ENCODE measurements around the gene RFFL.
A peak's percentile ranks its signal among the peaks of the same experiment; 100 is the strongest.

RFFL gene

GRCh38 chr17:35088881-35089585 is 25.5 kb upstream of the RFFL start:
- H3K36me3 ChIP-seq (replicated peaks) = no peaks in the 10 kb centered on the region
- H3K27ac ChIP-seq = peak overlapping the region; percentile 69
- in situ Hi-C loops (cut with HindIII; ENCODE audit: low pct_ligation_motif_present, low sequenced_read_pairs) = no loop called here
- DNase-seq = peak; percentile 66
- TF ChIP-seq CTCF (IDR thresholded peaks at IDR 0.05; ENCODE audit: low read depth, low read length, missing control alignments) = peak; percentile 57
- H3K4me3 ChIP-seq (ENCODE audit: low read depth, low read length) = peak overlapping the region; percentile 90
- H3K27me3 ChIP-seq (replicated peaks) = no peaks in the 10 kb centered on the region

GRCh38 chr17:35088356-35088880 is 24.9 kb upstream of the RFFL start:
- Histone ChIP-seq H3K4me3 (ENCODE audit: low read depth, low read length) (peak overlapping the region; percentile 90), H3K27ac (peak overlapping the region; percentile 69), H3K27me3 (replicated peaks) (no peaks in the 10 kb centered on the region), H3K36me3 (replicated peaks) (no peaks in the 10 kb centered on the region)
- peak; percentile 14 for TF ChIP-seq CTCF (IDR thresholded peaks at IDR 0.05; ENCODE audit: low read depth, low read length, missing control alignments)
- peak; percentile 34 for DNase-seq
- in situ Hi-C loops (cut with HindIII; ENCODE audit: low pct_ligation_motif_present, low sequenced_read_pairs) = no loop called here

GRCh38 chr17:35087731-35088355 is 24.3 kb upstream of the RFFL start:
- in situ Hi-C loops (cut with HindIII; ENCODE audit: low pct_ligation_motif_present, low sequenced_read_pairs) = no loop called here
- DNase-seq = peak; percentile 25
- H3K27ac ChIP-seq = peak overlapping the region; percentile 69

GRCh38 chr17:35086931-35087573 is 23.5 kb upstream of the RFFL start:
- H3K27ac ChIP-seq = no peak overlapping the region
- H3K4me3 ChIP-seq (ENCODE audit: low read depth, low read length) = no peak overlapping the region

More at GRCh38 chr17:35087731-35088355, 24.3 kb upstream of the RFFL start:
- no peaks in the 10 kb centered on the region for H3K27me3 ChIP-seq (replicated peaks)
- TF ChIP-seq CTCF (IDR thresholded peaks at IDR 0.05; ENCODE audit: low read depth, low read length, missing control alignments) = no peak
- no peaks in the 10 kb centered on the region for H3K36me3 ChIP-seq (replicated peaks)
- peak overlapping the region; percentile 90 for H3K4me3 ChIP-seq (ENCODE audit: low read depth, low read length)

GRCh38 chr17:35086164-35086563 is 22.7 kb upstream of the RFFL start:
- in situ Hi-C loops (cut with HindIII; ENCODE audit: low pct_ligation_motif_present, low sequenced_read_pairs) = no loop called here
- Histone ChIP-seq H3K27ac (no peak overlapping the region), H3K27me3 (replicated peaks) (no peaks in the 10 kb centered on the region), H3K4me3 (ENCODE audit: low read depth, low read length) (no peak overlapping the region), H3K36me3 (replicated peaks) (no peaks in the 10 kb centered on the region)
- no peak for TF ChIP-seq CTCF (IDR thresholded peaks at IDR 0.05; ENCODE audit: low read depth, low read length, missing control alignments)
- no peak for DNase-seq

More at GRCh38 chr17:35086931-35087573, 23.5 kb upstream of the RFFL start:
- H3K36me3 ChIP-seq (replicated peaks) = no peaks in the 10 kb centered on the region
- in situ Hi-C loops (cut with HindIII; ENCODE audit: low pct_ligation_motif_present, low sequenced_read_pairs) = no loop called here
- H3K27me3 ChIP-seq (replicated peaks) = no peaks in the 10 kb centered on the region
- TF ChIP-seq CTCF (IDR thresholded peaks at IDR 0.05; ENCODE audit: low read depth, low read length, missing control alignments) = no peak
- no peak for DNase-seq

Measured in brain microvascular endothelial cell (primary cell).